Upper lobe of left lung (tissue), 4 donors: ENCODE data around the gene BOLA1.

ENCODE experiments used
- CTCF ChIP-seq, 6 experiments: fragments of 450-650 bp in 4 of 6; fragments of 200-600 bp in 2 of 6; sonication (generic) in 2 of 6; IDR thresholded peaks; one replicate each; pipeline ENCODE4 v1.5.1; 2016 to 2019; ENCODE audit warnings: antibody characterized with exemption in 6 of 6
- POLR2AphosphoS5 ChIP-seq, 2 donors: sonication (generic); formaldehyde crosslinking; IDR thresholded peaks; one replicate each; pipeline ENCODE4 v1.5.1; 2017; ENCODE audit warnings: antibody characterized with exemption in 2 of 2

GRCh38 chr1:149945206-149945605, 45.8 kb downstream of the BOLA1 start:
- TF ChIP-seq CTCF (IDR thresholded peaks at IDR 0.05) (no peak), POLR2AphosphoS5 (IDR thresholded peaks at IDR 0.05) (no peak)
